ENCODE results near the gene ADH1A. TPM values are rescaled to one million over a fixed set of nuclear protein-coding genes. Genes with fewer than 3 reads are reported as not detected.

The ADH1A gene
- total RNA-seq, 1 experiment from 2014 or later, result not detected

- no peak for TF ChIP-seq CTCF (IDR thresholded peaks at IDR 0.05 in 2 of 3, conservative IDR thresholded peaks at IDR 0.05 in 1 of 3; ENCODE audit: borderline replicate concordance in 1 of 3, insufficient read depth in 1 of 3, low read depth in 2 of 3, low read length in 2 of 3)
- TF ChIP-seq EZH2phosphoT487 (IDR thresholded peaks at IDR 0.05; ENCODE audit: borderline replicate concordance), result no peak
- no peak for TF ChIP-seq SP1 (IDR thresholded peaks at IDR 0.05; ENCODE audit: low read depth)
- TF ChIP-seq EGR1 (IDR thresholded peaks at IDR 0.05; ENCODE audit: low read depth), result no peak
- TF ChIP-seq REST (IDR thresholded peaks at IDR 0.05; ENCODE audit: low read depth), result no peak
- TF ChIP-seq YY1 (IDR thresholded peaks at IDR 0.05; ENCODE audit: extremely low read depth, insufficient replicate concordance, low read depth, low read length), result no peak
These were observed 25.1 kb upstream of the ADH1A start (continued) for GRCh38 chr4:99315839-99316238.

- ATAC-seq (no peak), DNase-seq (ENCODE audit: low read depth, low spot score) (no peak)
- no peaks in the 10 kb centered on the region for H3K9me3 ChIP-seq (ENCODE audit: control insufficient read depth in 1 of 2, insufficient read depth in 1 of 2, low read depth in 1 of 2, low read length in 2 of 2)
- no peaks in the 10 kb centered on the region for H3K79me2 ChIP-seq (ENCODE audit: insufficient read depth, low read length)
- H3K9ac ChIP-seq (ENCODE audit: low read length), result no peak overlapping the region
- BruUV-seq (replicated peaks), result no TSS peak
- RAD21 ChIA-PET (ENCODE audit: low non-redundant PET in 1 of 2, low total read pairs in 2 of 2, uncharacterized antibody in 2 of 2, unreplicated experiment in 2 of 2), result no interaction called here
- no peak overlapping the region for H3K27ac ChIP-seq (ENCODE audit: low read depth, low read length)
- H3K4me1 ChIP-seq (ENCODE audit: control insufficient read depth in 1 of 2, insufficient read depth in 2 of 2, low read length in 2 of 2), result no peaks in the 10 kb centered on the region
- no peak overlapping the region for H2AFZ ChIP-seq (ENCODE audit: low read depth, low read length, poor library complexity, severe bottlenecking)
- TF ChIP-seq MAX (IDR thresholded peaks at IDR 0.05) (no peak), EZH2phosphoT487 (IDR thresholded peaks at IDR 0.05; ENCODE audit: borderline replicate concordance) (no peak), ZBTB33 (IDR thresholded peaks at IDR 0.05; ENCODE audit: extremely low read depth, insufficient replicate concordance, low read length) (no peak), POLR2AphosphoS5 (IDR thresholded peaks at IDR 0.05; ENCODE audit: low read depth, low read length) (no peak), CBX3 (IDR thresholded peaks at IDR 0.05; ENCODE audit: low read depth) (no peak), SRF (IDR thresholded peaks at IDR 0.05; ENCODE audit: low read depth) (no peak), EGR1 (IDR thresholded peaks at IDR 0.05; ENCODE audit: low read depth) (no peak), ELF1 (IDR thresholded peaks at IDR 0.05; ENCODE audit: borderline replicate concordance, low read depth) (no peak), YY1 (IDR thresholded peaks at IDR 0.05; ENCODE audit: extremely low read depth, insufficient replicate concordance, low read depth, low read length) (no peak), JUND (IDR thresholded peaks at IDR 0.05) (no peak), CTCF (IDR thresholded peaks at IDR 0.05 in 2 of 3, conservative IDR thresholded peaks at IDR 0.05 in 1 of 3; ENCODE audit: borderline replicate concordance in 1 of 3, insufficient read depth in 1 of 3, low read depth in 2 of 3, low read length in 2 of 3) (no peak)
- intact Hi-C loops (cut with micrococcal nuclease), result no loop called here
- POLR2A ChIA-PET, result no interaction called here
- H3K4me2 ChIP-seq (ENCODE audit: low read length), result no peak overlapping the region
- H4K20me1 ChIP-seq (ENCODE audit: insufficient read depth), result no peaks in the 10 kb centered on the region
- H3K36me3 ChIP-seq (ENCODE audit: control insufficient read depth in 1 of 2, insufficient read depth in 2 of 2, low read length in 2 of 2), result no peaks in the 10 kb centered on the region
- no peaks in the 10 kb centered on the region for H3K27me3 ChIP-seq (ENCODE audit: insufficient read depth, low read length)
- no peaks in the 10 kb centered on the region; the same call in 1 of the 2 replicates for H3K9me2 ChIP-seq (ENCODE audit: insufficient read depth)
- H3K4me3 ChIP-seq (replicated peaks in 1 of 2; ENCODE audit: low read depth in 1 of 2, low read length in 2 of 2), result no peak overlapping the region
- CTCF ChIA-PET, result no interaction called here
These were observed 23.4 kb upstream of the ADH1A start for GRCh38 chr4:99314211-99314610.

All from HCT116 (cell line).